HG03175 (cell line): Measurements from ENCODE around the gene DNAJA4.

Experiments
- ATAC-seq: cut with Tn5 transposase; IDR thresholded peaks from one replicate; pipeline ENCODE4 v1.9.1; 2021; ENCODE audit warnings: mild to moderate bottlenecking, moderate library complexity; ENCODE audit not compliant: unreplicated experiment

Gene DNAJA4

DNA sequence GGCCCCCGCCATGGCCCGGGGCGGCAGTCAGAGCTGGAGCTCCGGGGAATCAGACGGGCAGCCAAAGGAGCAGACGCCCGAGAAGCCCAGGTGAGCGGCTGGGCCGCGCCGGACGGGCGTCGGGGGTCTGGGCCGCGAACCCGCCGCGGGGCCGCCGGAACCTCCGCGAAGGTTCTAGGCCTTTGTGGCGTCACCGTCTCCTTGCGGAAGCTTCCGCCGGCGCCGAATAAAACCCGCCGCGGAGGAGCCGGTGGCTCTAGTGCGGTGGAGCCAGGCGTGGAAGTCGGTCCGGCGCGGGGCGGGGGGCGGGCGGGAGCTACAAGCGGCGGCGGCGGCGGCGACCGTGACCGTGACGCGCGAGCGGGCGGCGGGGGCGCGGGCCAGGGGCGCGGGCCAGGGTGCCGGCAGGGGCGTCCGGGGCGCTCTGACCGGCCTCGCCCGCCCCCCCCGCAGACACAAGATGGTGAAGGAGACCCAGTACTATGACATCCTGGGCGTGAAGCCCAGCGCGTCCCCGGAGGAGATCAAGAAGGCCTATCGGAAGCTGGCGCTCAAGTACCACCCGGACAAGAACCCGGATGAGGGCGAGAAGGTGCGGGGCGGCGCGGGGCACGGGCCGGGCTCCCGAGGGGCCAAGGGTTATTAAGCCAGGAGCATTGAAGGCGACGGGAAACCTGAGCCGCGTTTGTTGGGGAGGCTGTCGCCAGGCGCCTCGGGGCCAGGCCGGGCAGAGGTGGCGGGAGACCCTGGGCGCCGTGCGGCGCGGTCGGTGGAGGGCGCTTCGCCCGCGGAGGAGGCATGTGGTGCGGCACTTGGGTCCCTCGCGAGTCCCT, at the start of gene DNAJA4:
Gene DNAJA4 (plus strand): TSS at position 259 of the 833 bp plus-strand sequence. CDS start 202 bp downstream, at position 461.
- no peak for ATAC-seq

DNA sequence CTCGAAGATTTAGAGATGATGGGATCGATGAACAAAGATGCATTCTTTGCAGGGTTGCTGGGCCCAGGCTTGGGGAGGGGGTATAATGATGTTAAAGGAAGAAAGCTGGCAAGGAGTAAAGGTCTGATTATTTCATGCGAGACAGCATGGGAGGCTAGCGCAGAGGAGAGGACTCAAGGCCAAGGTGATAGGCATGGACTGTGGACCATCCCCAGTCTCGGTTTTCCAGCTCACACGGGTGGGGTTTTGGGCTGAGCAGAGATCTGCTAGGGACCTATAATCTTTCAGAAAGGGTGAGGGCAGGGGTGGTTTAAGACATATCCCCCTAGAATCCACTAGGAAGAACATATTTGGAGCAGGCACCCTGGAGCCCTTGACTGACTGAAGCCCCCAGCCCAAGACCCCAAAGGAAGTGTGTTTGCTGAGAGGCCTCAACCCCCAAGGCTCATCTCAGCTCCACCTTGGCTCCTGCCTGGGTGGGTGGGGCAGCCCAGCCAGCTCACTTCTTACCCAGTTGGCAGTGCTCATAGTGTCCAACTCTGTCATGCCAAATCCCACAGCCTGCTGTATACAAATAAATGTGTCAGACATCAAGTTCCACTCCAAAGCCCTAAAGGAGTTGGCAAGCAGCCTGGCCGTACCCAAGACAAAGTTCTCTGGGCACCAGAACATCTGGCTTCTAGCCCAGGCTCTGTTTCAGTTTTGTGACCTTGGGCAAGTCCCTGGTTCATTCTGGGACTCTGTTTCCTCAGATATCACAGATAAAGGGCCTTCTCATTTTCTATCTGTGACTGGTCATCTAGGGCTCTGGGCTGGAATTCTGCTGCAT, 47.9 kb upstream of the DNAJA4 start:
- no peak for ATAC-seq

DNA sequence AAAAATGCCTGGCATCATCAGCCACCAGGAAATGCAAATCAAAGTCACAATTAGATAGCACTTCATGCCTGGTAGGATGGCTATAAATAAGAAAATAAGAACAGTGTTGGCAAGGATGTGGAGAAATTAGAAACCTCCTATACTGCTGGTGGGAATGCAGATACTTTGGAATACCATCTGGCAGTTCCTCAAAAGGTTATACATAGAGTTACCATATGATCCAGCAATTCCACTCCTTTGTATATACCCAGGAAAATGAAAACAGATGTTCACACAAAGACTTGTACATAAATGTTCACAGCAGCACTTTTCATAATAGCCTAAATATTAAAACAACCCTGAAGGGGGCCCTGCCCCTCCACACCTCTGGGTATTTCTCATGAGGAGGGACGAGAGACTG, 43.6 kb upstream of the DNAJA4 start:
- no peak for ATAC-seq

GRCh38 chr15:78222745-78223395, 41.5 kb upstream of the DNAJA4 start:
- no peak for ATAC-seq

GRCh38 chr15:78223396-78224022, 40.9 kb upstream of the DNAJA4 start:
- no peak for ATAC-seq

GRCh38 chr15:78224023-78224411, 40.3 kb upstream of the DNAJA4 start:
- no peak for ATAC-seq

DNA sequence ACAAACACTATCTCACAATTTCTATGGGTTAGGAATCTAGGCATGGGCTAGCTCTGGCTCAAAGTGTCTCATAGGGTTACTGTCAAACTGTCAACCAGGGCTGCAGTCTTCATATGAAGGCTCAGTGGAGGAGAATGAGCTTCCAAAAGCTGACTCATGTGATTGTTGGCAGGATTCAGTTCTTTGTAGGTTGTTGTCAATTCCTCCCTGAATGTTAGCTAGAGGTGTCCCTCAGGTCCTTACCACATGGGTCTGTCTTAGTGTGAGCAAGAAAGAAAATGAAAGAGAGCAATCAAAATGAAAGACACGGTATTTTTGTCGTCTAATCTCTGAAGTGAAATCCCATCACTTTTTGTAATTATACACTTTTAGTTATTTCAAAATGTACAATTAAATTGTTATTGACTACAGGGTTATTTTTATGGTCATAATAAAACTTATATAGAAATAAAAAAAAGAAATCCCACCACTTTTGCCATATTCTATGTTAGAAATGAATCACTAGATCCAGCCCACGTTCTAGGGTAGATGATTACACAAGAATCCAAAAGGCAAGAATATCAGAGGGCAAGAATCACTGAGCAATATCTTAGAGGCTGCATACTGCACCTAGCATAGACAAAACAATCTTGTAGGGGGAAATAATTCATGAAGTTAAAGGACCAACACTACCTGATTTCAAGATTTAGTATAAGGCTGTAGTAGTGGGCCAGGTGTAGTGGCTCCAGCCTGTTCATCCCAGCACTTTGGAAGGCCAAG, 38.4 kb upstream of the DNAJA4 start:
- peak; percentile 41 for ATAC-seq

DNA sequence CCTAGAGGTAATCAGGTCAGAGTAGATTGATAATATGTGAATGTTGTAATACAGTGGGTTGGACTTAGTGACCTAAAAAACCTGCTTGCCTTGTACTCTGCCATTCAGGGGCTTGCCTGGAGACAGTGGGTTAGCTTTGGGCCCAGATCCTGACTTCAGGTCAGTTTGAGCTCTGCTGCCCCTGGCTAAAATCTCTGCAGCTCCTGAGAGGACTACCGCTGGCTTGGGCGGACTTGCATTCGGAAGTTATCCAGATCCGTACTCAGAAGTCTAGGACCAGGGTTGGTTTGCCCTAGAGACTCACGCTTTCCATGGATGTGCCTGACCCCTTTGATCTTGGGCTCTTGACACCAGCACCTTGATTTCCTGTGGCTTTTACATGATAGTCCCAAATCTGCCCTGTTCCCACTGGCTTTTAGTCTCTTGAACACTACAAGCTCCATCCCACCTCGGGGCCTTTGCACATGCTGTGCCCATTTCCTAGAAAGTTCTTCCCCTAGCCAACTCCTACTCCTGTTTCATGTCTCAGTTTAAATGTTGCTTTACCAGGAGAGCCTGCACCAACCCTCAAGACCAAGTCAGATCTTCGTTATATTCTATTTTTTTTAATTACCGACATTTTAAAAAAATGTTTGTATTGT, 35.9 kb upstream of the DNAJA4 start:
- ATAC-seq, result no peak

DNA sequence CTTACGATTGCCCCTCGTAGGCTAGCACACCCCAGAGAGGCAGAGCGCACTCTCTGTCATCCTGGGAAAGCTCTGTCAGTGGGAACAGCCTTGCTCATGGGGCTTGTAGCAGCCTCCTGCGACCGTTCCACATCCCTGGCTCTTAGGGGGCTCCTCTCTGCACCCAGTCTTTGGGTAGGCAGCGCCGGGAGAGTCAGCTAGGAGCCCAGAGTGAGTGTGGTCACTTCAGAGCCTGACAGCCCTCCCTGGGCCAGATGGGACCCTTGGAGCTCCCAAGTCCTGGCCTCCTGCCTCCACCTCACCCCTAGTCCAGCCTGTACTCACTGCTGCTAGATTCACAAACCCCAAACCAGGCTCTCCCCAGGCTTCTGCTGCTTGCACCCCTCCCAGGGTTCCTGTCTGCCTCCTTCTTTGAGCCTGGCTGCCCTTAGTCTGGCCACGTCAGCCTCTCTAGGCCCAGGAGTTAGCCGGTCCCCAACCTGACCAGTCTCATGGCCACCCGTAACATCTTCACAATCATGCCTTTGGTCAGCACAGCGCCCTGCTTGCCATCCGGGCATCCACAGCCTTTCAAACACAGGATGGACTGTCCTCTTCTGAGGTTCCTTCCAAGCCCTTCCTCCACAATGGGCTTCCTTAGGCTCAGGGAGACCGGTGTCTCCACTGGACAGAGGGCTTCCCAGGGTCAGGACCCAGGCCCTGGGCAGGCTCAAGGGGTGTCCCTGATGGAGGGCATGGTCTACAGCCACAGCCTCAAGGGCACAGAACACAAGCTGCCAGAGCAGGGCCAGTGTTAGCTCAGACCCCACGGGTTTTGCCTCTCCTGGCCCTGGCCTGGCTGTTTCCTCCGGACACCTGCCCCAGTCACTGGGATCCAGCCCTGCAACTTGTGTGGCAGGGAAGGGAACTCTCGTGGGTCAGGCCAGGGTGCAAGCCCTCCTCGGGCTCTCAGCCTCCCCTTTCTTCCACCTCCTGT, 34.6 kb upstream of the DNAJA4 start:
- no peak for ATAC-seq

- no peak for ATAC-seq
These were observed 31.4 kb upstream of the DNAJA4 start for GRCh38 chr15:78232951-78233350.

DNA sequence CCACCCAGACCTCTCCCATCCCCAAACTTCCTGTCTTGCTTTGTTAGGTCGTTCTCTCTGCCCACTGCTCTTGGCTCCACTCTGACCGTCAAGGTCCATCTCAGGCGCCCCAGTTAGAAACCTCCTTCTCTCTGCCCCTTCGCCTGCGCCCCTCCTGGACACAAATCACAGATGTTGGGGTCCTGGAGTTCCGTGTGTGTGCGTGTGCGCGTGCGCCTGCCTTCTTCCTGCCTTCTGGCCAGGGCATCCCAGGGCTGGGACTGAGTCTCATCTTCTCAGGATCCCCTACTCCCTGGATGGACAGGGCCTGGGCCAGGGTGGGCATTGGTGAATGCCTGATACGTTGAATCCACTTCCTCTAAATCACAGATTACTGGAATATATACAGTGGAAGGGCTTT, 30.9 kb upstream of the DNAJA4 start:
- ATAC-seq, result no peak

DNA sequence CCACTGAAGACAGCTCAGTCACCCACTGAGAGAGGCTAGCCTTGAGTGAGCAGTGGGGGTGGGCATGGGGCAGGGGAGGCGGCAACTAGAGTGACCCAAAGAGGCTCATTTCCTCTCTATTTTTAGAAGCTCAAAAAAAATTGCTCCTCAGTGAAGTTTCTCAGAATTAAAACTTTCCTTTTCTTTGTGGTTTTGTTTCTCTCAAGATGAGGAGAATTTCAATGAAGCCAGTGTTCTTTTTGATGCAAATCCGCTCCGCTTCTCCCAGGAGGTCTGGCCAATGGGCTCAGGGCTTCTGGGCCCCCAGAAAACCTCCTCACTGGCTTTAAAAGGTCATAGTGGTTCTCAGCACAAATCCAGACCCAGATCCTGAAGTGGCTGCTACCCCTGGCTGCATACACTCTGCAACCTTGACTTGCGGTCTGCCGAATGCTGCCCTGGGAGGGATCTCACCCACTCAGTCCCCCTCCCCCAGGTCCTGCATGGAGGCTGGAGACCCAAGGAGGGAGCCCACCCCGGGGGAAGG, 29.8 kb upstream of the DNAJA4 start, which contains the start of gene ACSBG1:
Gene ACSBG1 (minus strand): TSS at position 51 of the 526 bp plus-strand sequence. CDS start 64 bp downstream, outside the sequence.
- ATAC-seq, result no peak

DNA sequence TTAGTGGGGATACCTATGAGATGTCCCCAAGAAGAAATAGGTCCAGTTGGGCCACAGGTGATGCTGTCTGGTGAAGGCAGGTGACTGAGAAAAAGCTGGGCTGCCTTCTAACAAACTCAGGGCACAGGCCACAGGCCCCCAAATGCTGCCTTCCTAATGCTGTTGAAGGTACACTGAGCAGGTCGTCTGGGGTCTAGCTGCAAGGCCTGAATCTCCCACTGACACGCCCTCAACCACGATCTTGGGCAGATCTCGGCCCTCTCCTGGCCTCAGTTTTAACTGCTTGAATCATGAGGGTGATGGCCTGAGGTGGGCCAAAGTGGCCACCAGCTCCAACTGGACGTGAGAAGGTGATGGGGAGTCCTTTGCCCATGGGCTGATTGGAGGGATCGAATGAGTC, 27.9 kb upstream of the DNAJA4 start:
- ATAC-seq, result no peak

GRCh38 chr15:78237146-78237545, 27.2 kb upstream of the DNAJA4 start:
- ATAC-seq, result no peak

DNA sequence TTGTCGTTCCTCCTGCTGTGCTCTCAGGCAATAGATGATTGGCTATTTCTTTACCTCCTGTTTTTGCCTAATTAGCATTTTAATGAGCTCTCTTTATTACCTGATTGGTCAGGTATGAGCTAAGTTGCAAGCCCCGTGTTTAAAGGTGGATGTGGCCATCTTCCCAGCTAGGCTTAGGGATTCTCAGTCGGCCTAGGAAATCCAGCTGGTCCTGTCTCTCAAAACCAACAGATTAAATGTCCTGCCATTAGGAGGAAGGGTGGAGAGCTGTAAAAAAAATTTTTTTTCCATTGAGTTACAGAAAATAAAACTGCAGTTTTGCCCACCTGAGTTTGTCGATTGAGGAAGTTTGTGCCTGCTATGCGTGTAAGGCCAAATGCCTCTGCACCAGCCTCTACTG, 24.6 kb upstream of the DNAJA4 start:
- ATAC-seq, result no peak

- no peak for ATAC-seq
These were observed 23.3 kb upstream of the DNAJA4 start for GRCh38 chr15:78241017-78241416.

DNA sequence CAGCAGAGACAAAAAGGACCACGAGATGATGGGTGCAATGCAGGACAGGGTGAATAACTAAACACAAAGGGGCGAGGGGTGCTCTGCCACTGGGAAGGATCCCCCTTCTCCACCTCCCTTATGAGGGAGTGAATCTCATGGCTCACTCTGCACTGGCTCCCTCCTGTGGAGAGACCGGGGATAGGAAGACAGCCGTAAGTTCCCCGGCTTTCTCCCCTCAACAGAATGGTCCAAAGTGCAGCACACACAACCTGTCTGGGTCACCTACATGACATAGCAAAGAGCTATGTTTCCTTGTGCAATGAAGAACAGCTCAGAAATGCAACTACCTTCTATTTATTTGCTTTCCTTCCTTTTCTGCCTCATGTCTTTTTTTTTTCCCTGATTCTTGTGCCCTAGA, 22.2 kb upstream of the DNAJA4 start:
- no peak for ATAC-seq

GRCh38 chr15:78243058-78243457, 21.3 kb upstream of the DNAJA4 start:
- no peak for ATAC-seq
